K562 (cell line): ENCODE data around the gene NES. TPM values are rescaled to one million over a fixed set of nuclear protein-coding genes. Genes with fewer than 3 reads are reported as not detected.

Source experiments
- ATF2 ChIP-seq: sonication (generic); formaldehyde crosslinking; IDR thresholded peaks from 2 replicates; pipeline ENCODE4 v1.8.1; 2022; ENCODE audit warnings: missing genetic modification reagents
- CBFA2T2 ChIP-seq: fragments of 450-650 bp; conservative IDR thresholded peaks from 2 replicates; pipeline ENCODE4 v1.6.1; 2017; ENCODE audit warnings: mild to moderate bottlenecking
- CHD4 ChIP-seq: fragments of 200-600 bp; sonication (generic); IDR thresholded peaks from 3 replicates; pipeline ENCODE4 v1.6.1; 2012; ENCODE audit warnings: low read depth, mild to moderate bottlenecking, mixed read lengths, low read length, inconsistent platforms; ENCODE audit not compliant: insufficient read depth, insufficient replicate concordance, poor library complexity, severe bottlenecking
- CREM ChIP-seq: IDR thresholded peaks from 2 replicates; pipeline ENCODE4 v1.6.1; 2014; ENCODE audit warnings: antibody characterized with exemption, low read depth
- DPF2 ChIP-seq: fragments of 450-650 bp; IDR thresholded peaks from 2 replicates; pipeline ENCODE4 v1.6.1; 2016
- E2F5 ChIP-seq: sonication (generic); formaldehyde crosslinking; IDR thresholded peaks from 2 replicates; pipeline ENCODE4 v1.8.0; 2022; ENCODE audit warnings: mild to moderate bottlenecking, missing genetic modification reagents
- ETV1 ChIP-seq: fragments of 450-650 bp; conservative IDR thresholded peaks from 2 replicates; pipeline ENCODE4 v1.6.1; 2016; ENCODE audit warnings: missing genetic modification characterization, control low read depth, low read depth, missing compliant biosample characterization
- FOSL1 ChIP-seq: fragments of 200-800 bp; sonication (Bioruptor generic); conservative IDR thresholded peaks from 2 replicates; pipeline ENCODE4 v1.6.1; 2016; ENCODE audit warnings: missing genetic modification characterization, missing compliant biosample characterization
- FOXA1 ChIP-seq: fragments of 450-650 bp; IDR thresholded peaks from 2 replicates; pipeline ENCODE4 v1.6.1; 2016; ENCODE audit warnings: mild to moderate bottlenecking, borderline replicate concordance
- MNT ChIP-seq, 2 experiments: fragments of 450-650 bp; conservative IDR thresholded peaks; 2 replicates each; pipeline ENCODE4 v1.6.1; 2017; ENCODE audit warnings: mild to moderate bottlenecking in 2 of 2, moderate library complexity in 2 of 2
- NONO ChIP-seq, 2 experiments: fragments of 200-400 bp in 1 of 2; fragments of 450-650 bp in 1 of 2; formaldehyde crosslinking in 1 of 2; IDR thresholded peaks; 2 replicates each; pipeline ENCODE4 v1.6.1; 2017; ENCODE audit warnings: low read depth in 2 of 2, mild to moderate bottlenecking in 2 of 2, moderate library complexity in 2 of 2, low read length in 1 of 2
- PCBP2 ChIP-seq: fragments of 200-400 bp; formaldehyde crosslinking; IDR thresholded peaks from 2 replicates; pipeline ENCODE4 v1.6.1; 2018; ENCODE audit warnings: low read length, low read depth, mild to moderate bottlenecking, moderate library complexity; ENCODE audit not compliant: poor library complexity, severe bottlenecking
- PHTF2 ChIP-seq: fragments of 250-450 bp; sonication (Bioruptor Pico); IDR thresholded peaks from 2 replicates; pipeline ENCODE4 v1.5.0; 2021; ENCODE audit warnings: mild to moderate bottlenecking
- POLR2A ChIP-seq: fragments of 450-650 bp; conservative IDR thresholded peaks from 2 replicates; pipeline ENCODE4 v1.6.1; 2016
- RNF2 ChIP-seq: sonication (generic); IDR thresholded peaks from 2 replicates; pipeline ENCODE4 v1.6.1; 2016
- SIN3B ChIP-seq: fragments of 450-650 bp; IDR thresholded peaks from 2 replicates; pipeline ENCODE4 v1.6.1; 2017; ENCODE audit warnings: low read depth, mild to moderate bottlenecking, moderate library complexity
- STAT6 ChIP-seq: sonication (generic); formaldehyde crosslinking; IDR thresholded peaks from 2 replicates; pipeline ENCODE4 v1.8.1; 2023; ENCODE audit warnings: mild to moderate bottlenecking, missing genetic modification reagents
- ZNF232 ChIP-seq: sonication (generic); formaldehyde crosslinking; IDR thresholded peaks from 2 replicates; pipeline ENCODE4 v1.8.0; 2022; ENCODE audit warnings: mild to moderate bottlenecking, missing genetic modification reagents
- ZNF584 ChIP-seq: fragments of 200-800 bp; sonication (Bioruptor generic); IDR thresholded peaks from 2 replicates; pipeline ENCODE4 v1.6.1; 2016; ENCODE audit warnings: low read depth, mild to moderate bottlenecking, missing genetic modification characterization, missing compliant biosample characterization
- ZNF639 ChIP-seq, 2 experiments: fragments of 200-800 bp in 1 of 2; sonication (Bioruptor generic) in 1 of 2; sonication (generic) in 1 of 2; formaldehyde crosslinking in 1 of 2; IDR thresholded peaks in 1 of 2; conservative IDR thresholded peaks in 1 of 2; 2 replicates each; pipeline versions ENCODE4 v1.5.0 to v1.6.1; 2016 to 2020; ENCODE audit warnings: missing compliant biosample characterization in 1 of 2, missing genetic modification characterization in 1 of 2, missing genetic modification reagents in 1 of 2
- polyA plus RNA-seq, 8 experiments: library from polyadenylated mRNA; depleted of rRNA in 4 of 8; stranded (reverse) in 5 of 8; unstranded in 3 of 8; fragments of >200 nt; fragmentation: Nextera tagmentation in 2 of 8; fragmentation: Illumina TruSeq in 1 of 8; extraction: Ambion mirVana in 2 of 8; extraction: Trizol in 1 of 8; gene quantifications; 2 replicates each; pipeline versions ENCODE4 v1.2.1 to v1.2.3, GENCODE V29; 2011 to 2014; ENCODE audit warnings: inconsistent platforms in 1 of 8, missing spikeins in 1 of 8
- total RNA-seq, 7 experiments: library from RNA; depleted of rRNA in 6 of 7; stranded (reverse); fragments of >200 nt in 6 of 7; fragmentation: Illumina TruSeq in 2 of 7; extraction: Trizol in 2 of 7; gene quantifications; 2 replicates each; pipeline versions ENCODE4 v1.2.1 to v1.2.3, GENCODE V29; 2011 to 2021; ENCODE audit warnings: low replicate concordance in 1 of 7

NES gene
- total and polyA plus RNA-seq, 9 of the 15 experiments (the other 6 are each of a cell fraction or from before 2014, with no cell fraction given): 0.10 to 8.6 (median 4.2) TPM

GRCh38 chr1:156659988-156660751 is 17.0 kb downstream of the NES start (continued):
- peak; percentile 92 for TF ChIP-seq ATF2 (CRISPR knock-in tag)
- TF ChIP-seq PHTF2 (CRISPR knock-in tag): no peak
- peak; percentile 98 for TF ChIP-seq ETV1 (tag)
- TF ChIP-seq CREM: peak; percentile 74
- no peak for TF ChIP-seq ZNF232
- TF ChIP-seq RNF2: peak; percentile 92
- no peak for TF ChIP-seq CBFA2T2
- TF ChIP-seq CHD4: no peak
- peak; percentile 95 for TF ChIP-seq POLR2A
- TF ChIP-seq ZNF584: peak; percentile 79; the same call in 1 of the 2 replicates
- peak; percentile 92 for TF ChIP-seq DPF2
- TF ChIP-seq PCBP2: no peak
- TF ChIP-seq FOXA1: no peak
- peak; percentile 95 to 96 for TF ChIP-seq MNT (conservative IDR thresholded peaks at IDR 0.05)
- TF ChIP-seq FOSL1: peak; percentile 97
- peak; percentile 77; the same call in 1 of the 2 replicates for TF ChIP-seq E2F5 (CRISPR knock-in tag)
- peak in 1 of 2 experiments; percentile 53; a peak in 1 of 4 replicates for TF ChIP-seq NONO (IDR thresholded peaks at IDR 0.05; ENCODE audit: low read depth in 2 of 2, low read length in 1 of 2)
- TF ChIP-seq ZNF639 (CRISPR knock-in tag; conservative IDR thresholded peaks at IDR 0.05 in 1 of 2, IDR thresholded peaks at IDR 0.05 in 1 of 2): no peak
- no peak for TF ChIP-seq SIN3B
- no peak for TF ChIP-seq STAT6 (CRISPR knock-in tag)
